ENCODE results near the gene ZNF438.

DNA sequence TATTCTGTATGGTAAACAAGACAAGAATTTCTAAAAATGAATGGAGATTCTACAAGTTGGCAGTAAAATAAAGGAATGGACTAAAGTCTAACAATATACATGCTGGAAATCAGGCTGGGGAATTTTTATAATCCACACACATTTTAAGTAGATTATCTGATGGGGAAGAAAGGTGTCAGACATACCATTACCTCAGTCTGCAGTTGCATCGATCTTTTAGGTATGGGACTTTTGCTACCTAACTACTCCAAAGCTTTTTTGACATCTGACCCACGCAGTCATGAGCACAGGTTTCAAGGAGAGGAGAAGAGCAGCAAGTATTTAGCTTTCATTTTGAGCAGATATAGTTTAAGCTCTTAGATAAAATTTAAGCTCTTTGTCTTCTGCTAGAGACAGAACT lies 113.0 kb downstream of the ZNF438 start:
- no peak for TF ChIP-seq CTCF (IDR thresholded peaks at IDR 0.05; ENCODE audit: low read depth, low read length)
- TF ChIP-seq, protein P1, sequence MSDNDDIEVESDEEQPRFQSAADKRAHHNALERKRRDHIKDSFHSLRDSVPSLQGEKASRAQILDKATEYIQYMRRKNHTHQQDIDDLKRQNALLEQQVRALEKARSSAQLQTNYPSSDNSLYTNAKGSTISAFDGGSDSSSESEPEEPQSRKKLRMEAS (IDR thresholded peaks at IDR 0.05; ENCODE audit: low read depth, low read length), result no peak

Data from NB4 (cell line).